ENCODE measurements around the gene JMJD4.

- no peak for TF ChIP-seq EZH2phosphoT487 (IDR thresholded peaks at IDR 0.05; ENCODE audit: borderline replicate concordance, low read length)
- TF ChIP-seq, protein P1, sequence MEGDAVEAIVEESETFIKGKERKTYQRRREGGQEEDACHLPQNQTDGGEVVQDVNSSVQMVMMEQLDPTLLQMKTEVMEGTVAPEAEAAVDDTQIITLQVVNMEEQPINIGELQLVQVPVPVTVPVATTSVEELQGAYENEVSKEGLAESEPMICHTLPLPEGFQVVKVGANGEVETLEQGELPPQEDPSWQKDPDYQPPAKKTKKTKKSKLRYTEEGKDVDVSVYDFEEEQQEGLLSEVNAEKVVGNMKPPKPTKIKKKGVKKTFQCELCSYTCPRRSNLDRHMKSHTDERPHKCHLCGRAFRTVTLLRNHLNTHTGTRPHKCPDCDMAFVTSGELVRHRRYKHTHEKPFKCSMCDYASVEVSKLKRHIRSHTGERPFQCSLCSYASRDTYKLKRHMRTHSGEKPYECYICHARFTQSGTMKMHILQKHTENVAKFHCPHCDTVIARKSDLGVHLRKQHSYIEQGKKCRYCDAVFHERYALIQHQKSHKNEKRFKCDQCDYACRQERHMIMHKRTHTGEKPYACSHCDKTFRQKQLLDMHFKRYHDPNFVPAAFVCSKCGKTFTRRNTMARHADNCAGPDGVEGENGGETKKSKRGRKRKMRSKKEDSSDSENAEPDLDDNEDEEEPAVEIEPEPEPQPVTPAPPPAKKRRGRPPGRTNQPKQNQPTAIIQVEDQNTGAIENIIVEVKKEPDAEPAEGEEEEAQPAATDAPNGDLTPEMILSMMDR (IDR thresholded peaks at IDR 0.05; ENCODE audit: low read depth, low read length, poor library complexity, severe bottlenecking) = no peak
Observed at GRCh38 chr1:227765261-227766014, 30.3 kb upstream of the JMJD4 start.

Data from DOHH2 (cell line).